GM12874 (cell line): ENCODE measurements around the gene NUP214.

ENCODE experiments used
- TF ChIP-seq, protein P1 (sequence below): IDR thresholded peaks from 2 replicates; pipeline ENCODE4 v1.5.1; 2011; ENCODE audit warnings: low read depth, mild to moderate bottlenecking, control low read depth, low read length, moderate library complexity; ENCODE audit not compliant: insufficient read depth

NUP214 gene

DNA sequence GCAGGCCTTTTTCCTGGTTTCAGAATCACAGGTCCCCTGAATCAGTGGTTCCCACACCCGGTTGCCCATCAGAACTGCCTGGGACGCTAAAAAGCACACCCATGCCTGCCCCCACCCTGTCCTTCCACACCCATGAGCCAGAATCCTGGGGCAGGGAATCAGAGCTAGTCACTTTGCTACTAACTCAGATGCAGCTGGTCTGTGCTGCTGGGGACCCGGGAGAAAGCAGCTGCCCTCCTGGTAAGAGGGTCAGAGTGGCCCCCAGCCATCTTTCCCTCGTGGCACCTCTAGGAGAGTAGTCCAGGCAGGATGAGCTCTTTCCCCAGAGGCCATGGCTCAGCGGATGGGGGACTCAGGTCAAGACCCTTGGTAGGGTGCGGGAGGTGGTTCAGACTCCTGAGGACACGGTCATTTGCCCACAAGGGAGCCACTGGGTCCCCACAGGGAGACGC is 11.3 kb upstream of the NUP214 start:
- TF ChIP-seq, protein P1, sequence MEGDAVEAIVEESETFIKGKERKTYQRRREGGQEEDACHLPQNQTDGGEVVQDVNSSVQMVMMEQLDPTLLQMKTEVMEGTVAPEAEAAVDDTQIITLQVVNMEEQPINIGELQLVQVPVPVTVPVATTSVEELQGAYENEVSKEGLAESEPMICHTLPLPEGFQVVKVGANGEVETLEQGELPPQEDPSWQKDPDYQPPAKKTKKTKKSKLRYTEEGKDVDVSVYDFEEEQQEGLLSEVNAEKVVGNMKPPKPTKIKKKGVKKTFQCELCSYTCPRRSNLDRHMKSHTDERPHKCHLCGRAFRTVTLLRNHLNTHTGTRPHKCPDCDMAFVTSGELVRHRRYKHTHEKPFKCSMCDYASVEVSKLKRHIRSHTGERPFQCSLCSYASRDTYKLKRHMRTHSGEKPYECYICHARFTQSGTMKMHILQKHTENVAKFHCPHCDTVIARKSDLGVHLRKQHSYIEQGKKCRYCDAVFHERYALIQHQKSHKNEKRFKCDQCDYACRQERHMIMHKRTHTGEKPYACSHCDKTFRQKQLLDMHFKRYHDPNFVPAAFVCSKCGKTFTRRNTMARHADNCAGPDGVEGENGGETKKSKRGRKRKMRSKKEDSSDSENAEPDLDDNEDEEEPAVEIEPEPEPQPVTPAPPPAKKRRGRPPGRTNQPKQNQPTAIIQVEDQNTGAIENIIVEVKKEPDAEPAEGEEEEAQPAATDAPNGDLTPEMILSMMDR = no peak

DNA sequence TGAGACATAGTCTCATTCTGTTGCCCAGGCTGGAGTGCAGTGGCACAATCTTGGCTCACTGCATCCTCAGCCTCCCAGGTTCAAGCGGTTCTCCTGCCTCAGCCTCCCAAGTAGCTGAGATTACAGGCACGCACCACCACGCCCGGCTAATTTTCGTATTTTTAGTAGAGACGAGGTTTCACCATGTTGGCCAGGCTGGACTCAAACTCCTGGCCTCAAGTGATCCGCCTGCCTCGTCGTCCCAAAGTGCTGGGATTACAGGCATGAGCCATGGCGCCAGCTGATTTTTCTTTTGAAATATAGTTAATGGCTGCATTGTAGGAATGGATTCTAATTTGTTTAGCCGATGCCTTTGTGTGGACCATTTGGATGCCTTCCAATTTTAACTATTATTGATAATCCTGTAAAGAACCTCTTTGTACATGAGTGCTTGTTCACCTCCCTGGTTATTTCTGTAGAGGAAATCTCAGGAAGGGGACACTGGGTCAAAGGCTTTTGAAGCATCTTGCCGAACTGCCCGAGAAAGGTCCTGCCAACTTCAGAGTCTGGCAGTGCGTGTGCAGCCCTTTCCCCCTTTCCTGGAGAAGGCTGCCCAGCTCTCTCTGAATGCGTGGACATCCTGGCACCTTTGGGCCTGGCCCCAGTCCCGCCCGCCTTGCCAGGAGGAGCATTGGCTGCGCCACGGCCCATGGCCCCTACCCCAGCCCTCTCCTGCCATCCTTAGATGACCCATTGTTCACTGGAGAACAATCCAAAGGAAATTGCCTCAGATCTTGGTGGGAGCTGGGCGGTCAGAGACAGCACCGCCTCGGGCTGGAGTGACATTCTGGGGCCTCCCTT is 8.9 kb upstream of the NUP214 start:
- TF ChIP-seq, protein P1 = no peak

DNA sequence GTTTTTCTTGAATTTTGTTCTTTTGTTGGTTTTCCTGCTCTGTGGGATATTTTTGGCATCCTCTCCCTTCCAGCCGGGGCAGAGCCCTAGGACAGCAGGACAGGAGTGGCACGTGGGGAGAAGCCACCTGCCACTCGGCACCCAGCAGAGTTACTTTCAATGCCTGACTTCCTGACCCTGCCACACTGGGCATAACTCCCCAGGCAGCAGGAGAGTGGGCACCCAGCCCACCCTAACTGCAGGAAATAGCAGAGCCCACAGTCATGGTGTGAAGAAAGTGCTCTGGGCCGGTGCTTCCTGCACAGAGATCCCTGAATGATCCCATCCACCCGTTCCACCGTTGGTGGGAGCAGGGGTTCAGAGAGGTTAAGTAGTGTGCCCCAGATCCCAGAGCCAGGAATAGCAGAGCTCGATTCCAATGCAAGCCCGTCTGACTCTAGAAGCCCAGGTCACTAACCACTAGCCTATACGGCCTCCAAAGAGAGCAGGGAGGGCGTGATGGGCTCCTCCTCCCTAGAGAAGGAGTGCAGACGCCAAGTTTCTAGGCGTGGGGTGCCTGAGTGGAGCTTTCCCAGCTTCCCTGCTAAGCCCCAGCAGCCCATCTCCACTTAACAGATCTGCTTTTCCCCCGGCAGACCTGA is 8.1 kb upstream of the NUP214 start:
- TF ChIP-seq, protein P1 = no peak

DNA sequence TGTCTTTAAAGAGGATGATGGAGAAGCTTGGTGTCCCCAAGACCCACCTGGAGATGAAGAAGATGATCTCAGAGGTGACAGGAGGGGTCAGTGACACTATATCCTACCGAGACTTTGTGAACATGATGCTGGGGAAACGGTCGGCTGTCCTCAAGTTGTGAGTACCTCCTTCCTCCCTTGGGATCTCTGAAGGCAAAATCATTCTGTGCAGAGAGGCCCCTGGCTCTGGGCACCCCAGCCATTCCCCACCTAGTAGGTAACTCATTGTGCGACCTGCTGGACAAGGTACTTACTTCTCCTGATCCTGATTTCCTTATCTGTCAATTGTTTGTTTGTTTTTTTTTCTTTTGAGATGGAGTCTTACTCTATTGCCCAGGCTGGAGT is 7.6 kb upstream of the NUP214 start:
- TF ChIP-seq, protein P1 = no peak

DNA sequence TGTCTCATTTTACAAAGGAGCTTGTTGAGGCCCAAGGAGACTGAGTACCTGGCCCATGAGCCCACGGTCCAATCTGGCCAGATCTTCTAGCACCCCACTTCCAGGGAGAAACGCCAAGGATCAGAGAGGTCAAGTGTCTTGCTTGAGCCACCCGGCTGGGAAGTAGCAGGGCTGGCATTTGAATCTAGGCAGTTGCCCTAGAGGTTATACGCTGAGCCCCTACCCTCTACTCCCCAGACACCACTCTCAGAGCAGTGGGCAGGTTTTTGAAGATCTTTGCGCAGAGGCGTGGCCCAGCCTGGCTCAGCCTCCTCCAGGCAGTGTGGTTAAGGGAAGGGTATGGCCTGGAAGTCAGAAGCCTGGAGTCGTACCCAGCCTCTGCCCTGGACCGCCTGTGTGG is 5.8 kb upstream of the NUP214 start:
- TF ChIP-seq, protein P1 = no peak

DNA sequence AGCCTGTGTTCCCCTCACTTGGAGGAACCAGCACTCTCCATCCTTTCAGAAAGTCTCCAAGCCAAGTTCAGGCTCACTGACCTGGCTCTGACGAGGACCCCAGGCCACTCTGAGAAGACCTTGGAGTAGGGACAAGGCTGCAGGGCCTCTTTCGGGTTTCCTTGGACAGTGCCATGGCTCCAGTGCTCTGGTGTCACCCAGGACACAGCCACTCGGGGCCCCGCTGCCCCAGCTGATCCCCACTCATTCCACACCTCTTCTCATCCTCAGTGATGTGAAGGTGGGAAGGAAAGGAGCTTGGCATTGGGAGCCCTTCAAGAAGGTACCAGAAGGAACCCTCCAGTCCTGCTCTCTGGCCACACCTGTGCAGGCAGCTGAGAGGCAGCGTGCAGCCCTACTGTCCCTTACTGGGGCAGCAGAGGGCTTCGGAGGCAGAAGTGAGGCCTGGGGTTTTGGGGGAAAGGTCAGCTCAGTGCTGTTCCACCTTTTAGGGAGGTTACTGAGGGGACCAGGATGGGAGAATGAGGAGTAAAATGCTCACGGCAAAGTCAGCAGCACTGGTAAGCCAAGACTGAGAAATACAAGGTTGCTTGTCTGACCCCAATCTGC is 4.7 kb upstream of the NUP214 start:
- TF ChIP-seq, protein P1 = no peak

DNA sequence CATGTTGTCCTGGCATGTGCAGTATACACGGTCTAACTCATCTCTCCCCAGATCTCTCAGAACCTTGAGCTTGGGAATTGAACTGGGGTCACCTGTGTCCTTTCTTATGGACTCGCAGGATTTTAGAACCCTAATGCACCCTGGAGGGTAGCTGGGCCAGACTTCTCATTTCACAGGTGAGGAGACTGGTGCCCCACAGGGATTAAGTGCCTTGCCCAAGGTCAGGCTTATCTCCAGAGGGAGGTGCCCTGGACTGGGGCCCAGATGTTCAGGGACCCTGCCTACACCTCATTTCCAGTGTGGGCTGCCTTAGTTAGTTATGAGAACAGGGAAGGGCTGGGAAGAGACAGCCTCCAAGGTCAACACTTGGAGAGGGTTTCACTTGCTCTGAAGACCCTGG is 4.0 kb upstream of the NUP214 start:
- TF ChIP-seq, protein P1 = no peak
